GM10248 (cell line): ENCODE measurements around the gene CDH18.
"Not testable (repeated sequence)": the region's sequence is repeated elsewhere in the genome, so short reads cannot be mapped to it uniquely, and the experiment has no call there.

Experiments used
- CTCF ChIA-PET: fragments of 300-600 bp; sonication (Branson Sonifier 250); formaldehyde crosslinking; extraction: SDS; loops from one replicate; lab custom pipeline; 2021; ENCODE audit warnings: antibody characterized with exemption; lab: Yijun Ruan, JAX
- POLR2A ChIA-PET: fragments of 350-650 bp; sonication (Branson Sonifier 250); formaldehyde crosslinking; extraction: SDS; loops from one replicate; lab custom pipeline; 2020; ENCODE audit warnings: antibody characterized with exemption; lab: Yijun Ruan, JAX
- DNase-seq: peaks from one replicate; pipeline ENCODE4 v3.0.0; 2012; ENCODE audit errors: extremely low spot score
- CTCF ChIP-seq: IDR thresholded peaks from 2 replicates; pipeline ENCODE4 v1.5.1; 2012; ENCODE audit warnings: mild to moderate bottlenecking, low read depth; ENCODE audit errors: extremely low read depth, missing control alignments, control extremely low read depth

The CDH18 gene

DNA sequence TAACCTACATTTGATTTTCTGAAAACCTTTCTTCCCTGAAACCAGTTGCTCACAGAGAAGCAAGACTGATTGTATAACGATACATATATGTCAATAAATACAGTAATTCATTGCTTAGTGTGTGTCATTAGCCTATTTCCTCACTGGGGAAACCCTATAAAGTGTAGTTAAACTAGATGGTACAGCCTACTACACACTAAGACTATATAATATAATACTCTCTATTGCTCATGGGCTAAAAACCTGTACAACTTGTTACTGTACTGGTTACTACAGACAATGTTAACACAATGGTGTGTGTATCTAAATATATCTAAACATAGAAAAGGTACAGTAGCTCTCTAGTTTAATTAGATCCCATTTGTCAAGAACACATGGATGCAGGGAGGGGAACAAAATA lies 181.2 kb downstream of the CDH18 start:
- POLR2A ChIA-PET: no interaction called here
- CTCF ChIA-PET: interaction anchor here (1.1 to 1.3 kb wide), 2 partner anchors 15 to 74 kb away, joined by 3 read pairs; no protein-coding TSS in a partner anchor
- DNase-seq: no peak
- TF ChIP-seq CTCF: no peak

DNA sequence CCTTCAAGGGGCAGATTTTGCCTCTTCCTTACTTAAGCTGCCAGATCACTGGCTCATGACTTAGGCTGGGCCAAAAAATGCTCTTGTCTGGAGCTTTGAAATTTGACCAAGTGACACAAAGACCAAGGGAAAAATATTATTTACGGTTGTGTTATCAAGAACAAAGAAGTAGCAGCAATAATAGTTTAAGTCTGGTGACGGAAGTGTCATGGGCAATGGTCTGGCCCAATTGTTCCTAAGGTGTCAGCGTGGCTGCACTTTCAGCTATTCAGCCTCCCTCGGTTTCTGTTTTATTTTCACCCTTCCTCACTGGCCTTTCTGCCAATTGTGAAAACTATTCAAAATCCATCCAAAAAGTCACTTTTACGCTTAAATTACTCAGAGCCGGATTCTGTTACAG lies 185.3 kb downstream of the CDH18 start:
- POLR2A ChIA-PET: no interaction called here
- no peak for TF ChIP-seq CTCF

DNA sequence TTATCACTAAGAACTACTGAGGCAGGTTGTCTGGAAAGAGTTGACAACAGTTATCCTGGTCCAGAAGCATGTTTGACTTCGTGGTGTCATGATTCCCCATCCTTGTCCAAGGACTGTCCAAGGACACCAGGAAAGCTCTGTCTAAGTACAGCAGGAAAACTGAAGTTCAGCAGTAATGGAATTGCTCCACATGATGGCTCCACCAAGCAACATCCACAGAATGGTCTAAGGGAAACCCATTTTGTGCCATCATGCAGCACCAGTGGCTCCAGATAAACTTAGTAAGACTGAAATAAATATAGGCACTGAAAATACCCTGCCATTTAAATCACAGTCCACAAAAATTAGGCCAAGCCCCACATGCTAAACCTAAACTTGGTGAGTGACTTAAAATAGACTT lies 192.8 kb downstream of the CDH18 start:
- ChIA-PET POLR2A (no interaction called here), CTCF (no interaction called here)
- TF ChIP-seq CTCF: no peak
- DNase-seq: no peak

More for the DNA sequence above, 185.3 kb downstream of the CDH18 start:
- CTCF ChIA-PET: no interaction called here
- DNase-seq: no peak

- ChIA-PET POLR2A (no interaction called here), CTCF (interaction anchor here (0.9 to 1.2 kb wide), 2 partner anchors 8 to 16 kb away, joined by 3 read pairs; no protein-coding TSS in a partner anchor)
- no peak for DNase-seq
- TF ChIP-seq CTCF: no peak
Observed at GRCh38 chr5:19790829-19791466, 197.1 kb downstream of the CDH18 start.

DNA sequence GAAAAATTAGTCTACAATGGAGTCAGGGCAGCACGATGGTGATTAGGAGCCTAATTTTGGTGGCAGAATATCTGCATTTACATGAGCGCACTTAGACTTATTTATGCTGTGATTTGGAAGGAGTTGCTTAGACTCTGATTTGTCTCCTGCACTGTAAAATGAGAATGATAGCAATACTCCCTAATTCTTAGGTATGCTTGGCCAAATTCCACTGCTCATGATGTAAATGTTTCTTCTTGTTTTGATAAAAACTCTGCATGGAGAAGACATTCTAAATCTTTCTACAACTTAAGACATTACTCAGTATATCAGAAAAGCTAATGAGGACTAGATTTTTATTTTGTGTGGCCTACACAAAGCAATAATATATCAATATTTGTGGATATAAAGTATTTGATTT lies 205.4 kb downstream of the CDH18 start:
- no peak for TF ChIP-seq CTCF
- ChIA-PET CTCF (interaction anchor here (1.5 kb wide), 1 partner anchor 9 kb away, joined by 3 read pairs; no protein-coding TSS in a partner anchor), POLR2A (no interaction called here)
- DNase-seq: no peak

GRCh38 chr5:19777363-19777762 lies 210.6 kb downstream of the CDH18 start:
- CTCF ChIA-PET: no interaction called here
- no peak for TF ChIP-seq CTCF
- DNase-seq: no peak
- POLR2A ChIA-PET: no interaction called here

DNA sequence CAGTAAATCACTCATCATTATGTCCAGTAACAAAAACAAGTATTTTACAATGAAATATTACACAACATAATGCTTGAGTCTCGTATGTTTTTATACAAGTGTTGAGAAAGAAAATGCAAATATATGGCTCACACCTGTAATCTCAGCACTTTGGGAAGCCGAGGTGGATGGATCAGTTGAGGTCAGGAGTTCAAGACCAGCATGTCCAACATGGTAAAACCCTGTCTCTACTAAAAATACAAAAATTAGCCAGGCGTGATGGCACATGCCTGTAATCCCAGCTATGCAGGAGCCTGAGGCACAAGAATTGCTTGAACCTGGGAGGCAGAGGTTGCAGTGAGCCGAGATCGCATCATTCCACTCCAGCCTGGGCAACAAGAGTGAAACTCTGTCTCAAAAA lies 211.1 kb downstream of the CDH18 start:
- POLR2A ChIA-PET, DNase-seq: not testable (repeated sequence)
- CTCF ChIA-PET: interaction anchor here (1.1 kb wide), 1 partner anchor 12 kb away, joined by 3 read pairs; no protein-coding TSS in a partner anchor
